Astrocyte of the spinal cord (primary cell): ENCODE measurements around the gene ALOX15B.

Experiments used
- DNase-seq: peaks from one replicate; pipeline ENCODE4 v3.0.0; 2011; ENCODE audit warnings: low read depth, low spot score
- H3K4me3 ChIP-seq: 2 replicates; pipeline ENCODE4 v1.5.1; 2011; ENCODE audit warnings: low read depth, mild to moderate bottlenecking, low read length, moderate library complexity
- CTCF ChIP-seq: IDR thresholded peaks from 2 replicates; pipeline ENCODE4 v1.5.1; 2012; ENCODE audit warnings: low read depth, mild to moderate bottlenecking, low read length, inconsistent platforms
- in situ Hi-C: cut with HindIII; loops from 2 replicates; pipeline ENCODE4 v1.10.0; 2017; ENCODE audit warnings: low sequenced_read_pairs

The ALOX15B gene

GRCh38 chr17:8071496-8071895, 32.6 kb downstream of the ALOX15B start:
- DNase-seq = no peak
- in situ Hi-C loops = no loop called here
- TF ChIP-seq CTCF = no peak
- H3K4me3 ChIP-seq = no peak overlapping the region

DNA sequence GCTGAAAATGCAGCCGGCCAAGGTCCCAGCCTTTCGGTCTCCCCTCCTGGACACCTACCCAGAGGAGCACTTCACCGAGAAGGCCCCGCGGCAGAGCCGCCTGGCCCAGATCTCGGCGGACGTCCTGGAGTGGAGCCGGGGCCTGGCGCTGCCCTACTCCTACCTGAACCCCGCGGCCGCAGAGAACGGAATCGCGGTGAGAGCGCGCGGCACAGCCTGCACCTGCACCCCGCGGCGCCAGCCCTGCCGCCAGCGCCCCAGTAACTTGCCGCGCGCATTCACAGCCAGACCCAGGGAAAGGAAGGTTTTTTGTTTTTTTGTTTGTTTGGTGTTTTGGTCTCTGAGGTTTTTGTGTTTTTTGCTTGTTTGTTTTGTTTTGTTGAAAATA, 33.5 kb downstream of the ALOX15B start:
- no peak for TF ChIP-seq CTCF
- DNase-seq = no peak
- in situ Hi-C loops = no loop called here
- no peak overlapping the region for H3K4me3 ChIP-seq

- TF ChIP-seq CTCF = no peak
- H3K4me3 ChIP-seq = no peak overlapping the region
- no peak for DNase-seq
- in situ Hi-C loops = no loop called here
Observed at GRCh38 chr17:8072729-8073461, 34.0 kb downstream of the ALOX15B start.

- TF ChIP-seq CTCF = peak; percentile 93
- in situ Hi-C loops = no loop called here
- H3K4me3 ChIP-seq = no peak overlapping the region
- peak; percentile 33 for DNase-seq
Observed at GRCh38 chr17:8073627-8074484, 35.0 kb downstream of the ALOX15B start.

DNA sequence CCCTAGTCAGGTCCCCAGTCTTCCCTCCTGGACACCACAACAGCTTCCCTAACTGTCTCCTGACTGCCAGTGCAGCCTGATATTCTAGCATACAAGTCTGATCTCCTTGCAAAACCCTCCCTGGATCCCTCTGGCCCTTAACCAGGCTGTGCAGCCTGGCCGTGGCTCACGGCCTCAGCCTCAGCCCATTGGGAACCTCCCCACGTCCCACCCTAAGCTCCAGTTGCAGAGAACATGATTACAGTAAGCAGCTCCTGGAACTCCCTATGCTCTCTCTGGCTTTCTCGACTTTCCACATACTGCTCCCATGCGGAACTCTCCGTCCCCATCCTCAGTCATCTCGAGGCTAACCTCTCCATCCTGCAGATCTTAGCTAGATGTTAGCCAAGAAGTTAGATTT, 35.7 kb downstream of the ALOX15B start:
- no peak overlapping the region for H3K4me3 ChIP-seq
- TF ChIP-seq CTCF = no peak
- in situ Hi-C loops = no loop called here
- DNase-seq = no peak

GRCh38 chr17:8075081-8075480, 36.2 kb downstream of the ALOX15B start:
- no peak for TF ChIP-seq CTCF
- DNase-seq = no peak
- no peak overlapping the region for H3K4me3 ChIP-seq
- in situ Hi-C loops = no loop called here
